ENCODE data around the gene PTPRN2.

PTPRN2 gene

GRCh38 chr7:158002486-158003080 is 585.0 kb downstream of the PTPRN2 start:
- Histone ChIP-seq H3K4ac (ENCODE audit: low read depth, low read length) (no peak overlapping the region), H3K4me3 (ENCODE audit: low read length) (no peak overlapping the region), H2BK5ac (ENCODE audit: low read length) (no peak overlapping the region), H3K79me1 (ENCODE audit: low read length) (no peaks in the 10 kb centered on the region), H4K8ac (ENCODE audit: low read depth, low read length) (no peak overlapping the region), H3K9ac (ENCODE audit: low read length) (no peak overlapping the region), H4K5ac (ENCODE audit: low read length) (no peak overlapping the region), H3K27me3 (ENCODE audit: insufficient read depth, low read length, poor library complexity) (no peaks in the 10 kb centered on the region), H2AK5ac (ENCODE audit: low read length) (no peak overlapping the region), H3K36me3 (ENCODE audit: control insufficient read depth, insufficient read depth, low read length) (no peaks in the 10 kb centered on the region), H3K4me1 (ENCODE audit: control insufficient read depth, low read depth, low read length) (no peaks in the 10 kb centered on the region), H3K23ac (ENCODE audit: low read length) (no peak overlapping the region), H3K27ac (ENCODE audit: low read depth, low read length) (no peak overlapping the region), H3K4me2 (ENCODE audit: low read length) (no peak overlapping the region), H3K79me2 (ENCODE audit: control insufficient read depth, insufficient read depth, low read length) (no peaks in the 10 kb centered on the region), H3K56ac (ENCODE audit: low read length) (no peak overlapping the region), H2BK120ac (ENCODE audit: low read depth, low read length) (no peak overlapping the region), H2BK15ac (replicated peaks; ENCODE audit: low read depth) (no peak overlapping the region), H3K18ac (ENCODE audit: low read length) (no peak overlapping the region)
- no CpG with 5 or more reads among the region's 17 CpGs for WGBS (ENCODE audit: extremely low coverage, insufficient coverage, low lambda C conversion rate)
- no peak for DNase-seq

- Histone ChIP-seq H2AK5ac (ENCODE audit: low read length) (no peak overlapping the region), H3K18ac (ENCODE audit: low read length) (no peak overlapping the region), H3K9ac (ENCODE audit: low read length) (no peak overlapping the region), H3K4me3 (ENCODE audit: low read length) (no peak overlapping the region), H3K36me3 (ENCODE audit: control insufficient read depth, insufficient read depth, low read length) (no peaks in the 10 kb centered on the region), H3K4me1 (ENCODE audit: control insufficient read depth, low read depth, low read length) (no peaks in the 10 kb centered on the region), H3K23ac (ENCODE audit: low read length) (no peak overlapping the region), H4K8ac (ENCODE audit: low read depth, low read length) (no peak overlapping the region), H2BK15ac (replicated peaks; ENCODE audit: low read depth) (no peak overlapping the region), H3K79me1 (ENCODE audit: low read length) (no peaks in the 10 kb centered on the region), H3K27ac (ENCODE audit: low read depth, low read length) (no peak overlapping the region), H3K27me3 (ENCODE audit: insufficient read depth, low read length, poor library complexity) (no peaks in the 10 kb centered on the region), H3K4ac (ENCODE audit: low read depth, low read length) (no peak overlapping the region), H2BK5ac (ENCODE audit: low read length) (no peak overlapping the region), H2BK120ac (ENCODE audit: low read depth, low read length) (no peak overlapping the region), H4K5ac (ENCODE audit: low read length) (no peak overlapping the region), H3K4me2 (ENCODE audit: low read length) (no peak overlapping the region), H3K79me2 (ENCODE audit: control insufficient read depth, insufficient read depth, low read length) (no peaks in the 10 kb centered on the region), H3K56ac (ENCODE audit: low read length) (no peak overlapping the region)
- no CpG with 5 or more reads among the region's 28 CpGs for WGBS (ENCODE audit: extremely low coverage, insufficient coverage, low lambda C conversion rate)
- no peak for DNase-seq
These were observed 585.9 kb downstream of the PTPRN2 start for GRCh38 chr7:158001621-158002320.

GRCh38 chr7:158001003-158001402 is 586.6 kb downstream of the PTPRN2 start:
- no peak for DNase-seq
- H3K27ac ChIP-seq (ENCODE audit: low read depth, low read length), result no peak overlapping the region
- H2BK120ac ChIP-seq (ENCODE audit: low read depth, low read length), result no peak overlapping the region
- no peaks in the 10 kb centered on the region for H3K79me2 ChIP-seq (ENCODE audit: control insufficient read depth, insufficient read depth, low read length)
- H3K4me2 ChIP-seq (ENCODE audit: low read length), result no peak overlapping the region
- H4K5ac ChIP-seq (ENCODE audit: low read length), result no peak overlapping the region
- H3K23ac ChIP-seq (ENCODE audit: low read length), result no peak overlapping the region
- H3K18ac ChIP-seq (ENCODE audit: low read length), result no peak overlapping the region
- WGBS (ENCODE audit: extremely low coverage, insufficient coverage, low lambda C conversion rate), result no CpG with 5 or more reads among the region's 12 CpGs
- H3K56ac ChIP-seq (ENCODE audit: low read length), result no peak overlapping the region
- H2BK15ac ChIP-seq (replicated peaks; ENCODE audit: low read depth), result no peak overlapping the region
- H2BK5ac ChIP-seq (ENCODE audit: low read length), result no peak overlapping the region
- no peak overlapping the region for H3K4me3 ChIP-seq (ENCODE audit: low read length)
- H4K8ac ChIP-seq (ENCODE audit: low read depth, low read length), result no peak overlapping the region
- H3K4me1 ChIP-seq (ENCODE audit: control insufficient read depth, low read depth, low read length), result no peaks in the 10 kb centered on the region
- H3K4ac ChIP-seq (ENCODE audit: low read depth, low read length), result no peak overlapping the region
- no peaks in the 10 kb centered on the region for H3K79me1 ChIP-seq (ENCODE audit: low read length)
- no peaks in the 10 kb centered on the region for H3K36me3 ChIP-seq (ENCODE audit: control insufficient read depth, insufficient read depth, low read length)
- no peaks in the 10 kb centered on the region for H3K27me3 ChIP-seq (ENCODE audit: insufficient read depth, low read length, poor library complexity)
- H3K9ac ChIP-seq (ENCODE audit: low read length), result no peak overlapping the region
- H2AK5ac ChIP-seq (ENCODE audit: low read length), result no peak overlapping the region

- Histone ChIP-seq H3K4ac (ENCODE audit: low read depth, low read length) (no peak overlapping the region), H2AK5ac (ENCODE audit: low read length) (no peak overlapping the region), H3K9ac (ENCODE audit: low read length) (no peak overlapping the region), H4K5ac (ENCODE audit: low read length) (no peak overlapping the region), H4K8ac (ENCODE audit: low read depth, low read length) (no peak overlapping the region), H3K79me2 (ENCODE audit: control insufficient read depth, insufficient read depth, low read length) (no peaks in the 10 kb centered on the region), H2BK15ac (replicated peaks; ENCODE audit: low read depth) (no peak overlapping the region), H2BK5ac (ENCODE audit: low read length) (no peak overlapping the region), H3K27me3 (ENCODE audit: insufficient read depth, low read length, poor library complexity) (no peaks in the 10 kb centered on the region), H3K23ac (ENCODE audit: low read length) (no peak overlapping the region), H3K79me1 (ENCODE audit: low read length) (no peaks in the 10 kb centered on the region), H3K56ac (ENCODE audit: low read length) (no peak overlapping the region), H3K18ac (ENCODE audit: low read length) (no peak overlapping the region), H3K27ac (ENCODE audit: low read depth, low read length) (no peak overlapping the region), H3K4me2 (ENCODE audit: low read length) (no peak overlapping the region), H3K4me1 (ENCODE audit: control insufficient read depth, low read depth, low read length) (no peaks in the 10 kb centered on the region), H3K4me3 (ENCODE audit: low read length) (no peak overlapping the region), H3K36me3 (ENCODE audit: control insufficient read depth, insufficient read depth, low read length) (no peaks in the 10 kb centered on the region), H2BK120ac (ENCODE audit: low read depth, low read length) (no peak overlapping the region)
- DNase-seq, result peak; percentile 23
- no CpG with 5 or more reads among the region's 6 CpGs for WGBS (ENCODE audit: extremely low coverage, insufficient coverage, low lambda C conversion rate)
These were observed 587.5 kb downstream of the PTPRN2 start for GRCh38 chr7:158000160-158000559.

GRCh38 chr7:157998884-157999552 is 588.6 kb downstream of the PTPRN2 start:
- DNase-seq, result no peak
- Histone ChIP-seq H2BK5ac (ENCODE audit: low read length) (no peak overlapping the region), H3K36me3 (ENCODE audit: control insufficient read depth, insufficient read depth, low read length) (no peaks in the 10 kb centered on the region), H2AK5ac (ENCODE audit: low read length) (no peak overlapping the region), H2BK15ac (replicated peaks; ENCODE audit: low read depth) (no peak overlapping the region), H3K56ac (ENCODE audit: low read length) (no peak overlapping the region), H3K23ac (ENCODE audit: low read length) (no peak overlapping the region), H3K9ac (ENCODE audit: low read length) (no peak overlapping the region), H3K79me1 (ENCODE audit: low read length) (no peaks in the 10 kb centered on the region), H3K27ac (ENCODE audit: low read depth, low read length) (no peak overlapping the region), H3K4me2 (ENCODE audit: low read length) (no peak overlapping the region), H2BK120ac (ENCODE audit: low read depth, low read length) (no peak overlapping the region), H3K18ac (ENCODE audit: low read length) (no peak overlapping the region), H3K4me3 (ENCODE audit: low read length) (no peak overlapping the region), H3K4me1 (ENCODE audit: control insufficient read depth, low read depth, low read length) (no peaks in the 10 kb centered on the region), H3K27me3 (ENCODE audit: insufficient read depth, low read length, poor library complexity) (no peaks in the 10 kb centered on the region), H3K4ac (ENCODE audit: low read depth, low read length) (no peak overlapping the region), H3K79me2 (ENCODE audit: control insufficient read depth, insufficient read depth, low read length) (no peaks in the 10 kb centered on the region), H4K5ac (ENCODE audit: low read length) (no peak overlapping the region), H4K8ac (ENCODE audit: low read depth, low read length) (no peak overlapping the region)
- no CpG with 5 or more reads among the region's 24 CpGs for WGBS (ENCODE audit: extremely low coverage, insufficient coverage, low lambda C conversion rate)
